ENCODE results near the gene ADAM12.

Gene ADAM12

GRCh38 chr10:126214021-126214420, 174.3 kb downstream of the ADAM12 start:
- no peak for DNase-seq (ENCODE audit: low spot score)

DNA sequence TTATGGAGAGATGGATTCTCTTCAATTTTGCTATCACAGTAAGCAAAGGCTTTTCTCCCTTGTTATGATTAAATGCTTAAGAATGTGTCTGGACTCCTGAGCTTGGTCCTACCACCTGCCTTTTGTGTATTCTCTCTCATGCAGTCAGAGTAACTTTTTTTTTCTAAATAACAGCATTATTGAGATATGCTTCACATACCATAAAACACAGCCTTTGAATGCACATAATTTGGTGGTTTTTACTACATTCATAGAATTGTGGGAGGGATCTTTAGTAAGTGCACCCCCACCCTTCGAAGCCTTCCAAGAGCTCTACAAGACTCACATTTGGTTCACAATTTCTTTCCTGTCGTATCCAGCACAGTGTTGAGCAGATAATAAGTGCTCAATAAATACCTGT, 175.5 kb downstream of the ADAM12 start:
- DNase-seq (ENCODE audit: low spot score) = no peak

GRCh38 chr10:126210051-126210651, 178.1 kb downstream of the ADAM12 start:
- no peak for DNase-seq (ENCODE audit: low spot score)

DNA sequence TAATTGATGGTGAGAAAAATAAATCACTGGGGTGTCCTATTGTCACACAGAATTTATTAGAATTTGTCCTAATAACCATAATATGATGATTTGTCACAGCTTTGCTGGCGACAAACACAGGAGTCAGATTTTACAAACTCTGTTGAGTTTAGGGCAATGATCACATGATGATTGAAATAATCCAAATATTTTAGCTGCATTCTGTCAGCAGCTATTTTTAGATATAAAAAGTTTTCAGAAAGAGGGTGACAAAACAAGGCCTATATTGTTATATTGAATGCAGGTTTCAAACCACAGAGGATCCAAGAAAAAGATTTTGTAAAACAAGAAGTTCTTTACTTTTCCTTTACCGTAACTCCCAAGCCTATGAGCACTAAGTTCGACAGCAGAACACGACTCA, 178.8 kb downstream of the ADAM12 start:
- no peak for DNase-seq (ENCODE audit: low spot score)

DNA sequence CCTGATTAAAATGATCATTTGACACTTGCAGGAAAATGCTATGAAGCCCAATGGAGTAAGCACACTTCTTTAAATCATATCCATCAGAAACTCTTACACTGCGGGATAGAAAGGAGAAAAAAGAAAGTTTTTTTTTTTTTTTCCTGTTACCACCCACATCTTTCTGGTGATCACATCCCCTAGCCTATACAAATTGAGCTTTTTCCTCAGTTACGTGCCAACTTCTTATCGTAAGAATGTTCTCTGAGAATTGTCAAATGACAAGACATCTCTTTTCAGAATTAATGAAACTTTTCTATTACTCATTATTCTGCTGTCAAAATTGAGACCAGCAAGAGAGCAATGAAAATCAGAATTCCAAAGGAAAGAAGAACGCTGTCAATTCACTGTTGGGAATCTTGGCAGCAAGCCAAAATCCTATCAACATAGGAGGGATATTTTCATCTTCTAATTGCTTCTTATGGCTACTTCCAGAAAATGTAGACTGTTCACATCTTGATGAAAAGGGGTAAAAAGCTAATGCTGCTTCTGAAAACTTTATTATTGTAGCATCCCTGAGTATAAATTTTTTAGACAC, 179.5 kb downstream of the ADAM12 start:
- DNase-seq (ENCODE audit: low spot score) = no peak

DNA sequence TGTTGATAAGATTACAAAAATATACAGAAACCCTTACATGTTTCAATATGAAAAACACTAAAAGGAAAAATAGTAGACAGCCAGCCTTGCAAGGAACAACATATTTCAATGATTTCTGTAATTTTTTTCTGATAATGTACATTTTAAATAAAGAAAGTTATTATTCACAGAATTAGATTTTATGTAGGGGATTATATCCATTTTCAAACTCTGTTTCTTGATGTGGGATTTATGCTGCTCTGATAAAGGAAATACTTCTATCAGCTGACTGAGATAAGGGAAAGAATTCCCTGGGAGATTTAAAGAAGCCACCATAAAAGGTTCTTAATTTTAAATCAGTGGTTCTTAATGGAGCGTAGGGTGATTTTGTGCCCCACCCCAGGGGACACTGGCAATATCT, 180.4 kb downstream of the ADAM12 start:
- DNase-seq (ENCODE audit: low spot score) = no peak

- no peak for DNase-seq (ENCODE audit: low spot score)
Observed at GRCh38 chr10:126207313-126207771, 180.9 kb downstream of the ADAM12 start.

GRCh38 chr10:126205486-126206205, 182.6 kb downstream of the ADAM12 start:
- DNase-seq (ENCODE audit: low spot score) = no peak

DNA sequence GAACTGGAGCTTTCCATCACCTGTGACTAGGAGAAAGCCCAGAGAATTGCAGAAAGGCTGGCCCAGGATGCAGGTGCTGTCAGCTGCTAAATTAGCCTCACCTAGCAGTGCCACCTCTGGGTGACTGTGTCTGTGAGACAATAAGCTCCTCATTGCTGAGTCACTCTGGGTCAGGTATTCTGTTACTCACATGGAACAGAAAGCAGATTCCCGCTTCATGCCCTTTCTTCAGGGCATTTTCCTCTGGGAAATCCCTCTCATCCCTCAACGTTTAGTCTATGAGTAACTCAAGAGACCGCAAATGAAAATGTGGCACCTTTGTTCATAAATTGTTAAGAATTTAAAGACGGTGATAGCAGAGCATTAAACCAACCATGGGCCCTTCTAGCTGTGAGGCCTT, 184.0 kb downstream of the ADAM12 start:
- no peak for DNase-seq (ENCODE audit: low spot score)

DNA sequence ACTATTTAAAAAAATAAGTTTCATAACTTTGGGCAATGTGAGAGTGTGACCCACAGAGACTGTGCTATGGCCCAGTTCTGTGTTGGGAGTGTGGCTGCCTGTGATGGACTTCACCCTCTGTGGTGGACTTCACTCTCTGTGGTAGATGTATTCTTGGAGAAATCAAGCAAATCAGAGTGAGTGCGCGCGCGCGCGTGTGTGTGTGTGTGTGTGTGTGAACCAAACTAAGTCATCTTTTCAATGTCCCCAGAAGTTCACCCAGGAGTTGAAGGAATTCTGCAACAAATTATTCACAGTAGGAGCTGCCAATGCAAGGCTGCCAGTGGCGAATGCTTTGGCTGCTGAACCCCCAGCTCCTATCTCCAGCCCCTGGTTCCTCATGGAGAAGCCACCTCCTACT, 184.5 kb downstream of the ADAM12 start:
- DNase-seq (ENCODE audit: low spot score) = no peak

GRCh38 chr10:126201603-126202002, 186.7 kb downstream of the ADAM12 start:
- DNase-seq (ENCODE audit: low spot score) = no peak

- DNase-seq (ENCODE audit: low spot score) = no peak
Observed at GRCh38 chr10:126199221-126199998, 188.9 kb downstream of the ADAM12 start.

GRCh38 chr10:126198681-126199080, 189.6 kb downstream of the ADAM12 start:
- DNase-seq (ENCODE audit: low spot score) = no peak

DNA sequence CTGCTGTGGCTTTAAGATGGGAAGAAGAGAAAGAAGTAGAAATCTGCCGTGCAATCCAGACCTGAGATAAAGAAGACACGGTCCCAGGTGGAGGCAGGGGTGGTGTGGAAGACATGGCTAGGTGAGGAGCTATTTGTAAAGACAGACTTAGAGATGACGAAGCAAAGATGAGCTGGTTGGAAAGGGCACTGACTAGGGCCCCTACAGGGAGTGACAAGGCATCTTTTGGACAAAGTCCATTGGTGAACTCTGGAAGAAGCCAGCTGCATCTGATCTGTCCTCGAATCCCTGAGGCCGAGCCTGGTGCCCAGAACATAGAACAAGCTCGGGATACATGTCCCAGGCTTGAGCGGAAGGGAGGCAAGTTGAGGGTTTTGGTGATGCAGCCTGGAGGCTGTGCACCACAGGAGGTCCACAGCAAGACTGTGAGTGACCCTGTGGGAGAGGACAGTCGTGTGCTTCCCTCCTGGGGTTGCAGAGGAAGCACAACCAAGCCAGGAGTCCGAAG, 191.2 kb downstream of the ADAM12 start:
- no peak for DNase-seq (ENCODE audit: low spot score)

DNA sequence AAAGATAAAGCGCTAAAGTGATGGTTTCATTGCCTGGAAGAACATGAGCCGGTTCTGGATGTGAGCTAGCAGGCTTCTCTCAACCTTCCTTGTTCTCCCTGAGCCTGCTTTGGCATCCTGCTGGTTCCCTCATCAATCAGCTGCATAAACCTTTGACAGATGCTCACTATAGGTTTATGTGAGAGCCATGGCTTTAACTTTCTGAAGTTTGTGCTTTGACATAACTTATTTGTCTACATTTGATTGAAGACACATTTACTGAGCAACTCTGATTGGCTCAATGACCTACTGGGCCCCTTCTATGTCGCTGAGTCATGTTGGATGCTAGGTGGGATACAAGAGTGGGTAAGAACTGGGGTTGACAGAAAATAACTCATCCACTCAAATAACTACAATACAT, 192.0 kb downstream of the ADAM12 start:
- DNase-seq (ENCODE audit: low spot score) = no peak

DNA sequence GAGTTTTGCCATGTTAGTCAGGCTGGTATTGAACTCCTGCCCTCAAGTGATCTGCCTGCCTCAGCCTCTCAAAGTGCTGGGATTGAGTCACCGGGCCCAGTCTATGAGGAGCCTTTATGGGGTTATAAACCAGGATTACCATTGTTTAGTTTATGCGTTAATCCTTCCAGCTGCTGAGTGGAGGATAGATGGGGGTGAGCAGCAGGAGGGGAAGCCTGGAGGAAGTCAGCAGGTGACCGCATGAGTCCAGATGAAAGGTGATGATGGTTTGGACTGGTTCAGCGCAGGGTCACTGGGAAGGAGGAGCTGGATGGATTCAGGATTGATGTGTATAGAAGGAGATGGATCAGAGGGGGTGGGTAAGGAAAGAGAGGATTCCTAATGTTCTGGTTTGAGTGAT, 197.1 kb downstream of the ADAM12 start:
- no peak for DNase-seq (ENCODE audit: low spot score)

DNA sequence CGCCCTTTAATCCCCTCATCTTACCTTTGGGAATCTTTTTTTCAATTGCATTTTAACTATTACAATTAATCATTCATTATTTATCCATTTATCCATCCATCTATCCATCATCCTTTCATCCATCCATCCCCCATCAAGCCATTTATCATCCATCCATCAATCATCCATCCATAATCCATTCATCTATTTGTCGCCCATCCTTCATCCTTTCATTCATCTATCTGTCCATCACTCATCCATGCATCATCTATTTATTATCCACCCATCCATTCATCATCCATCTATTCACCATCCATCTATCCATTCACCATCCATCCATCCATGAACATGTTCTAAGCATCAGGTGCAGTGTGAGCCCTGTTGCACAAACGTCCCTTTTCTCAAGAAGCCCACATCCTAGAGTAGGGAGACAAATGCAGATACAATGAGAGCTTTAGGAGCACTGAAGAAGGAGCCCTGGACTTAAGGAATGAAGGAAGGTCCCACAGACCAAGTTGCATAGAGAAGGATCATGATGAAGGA, 199.5 kb downstream of the ADAM12 start:
- no peak for DNase-seq (ENCODE audit: low spot score)

DNA sequence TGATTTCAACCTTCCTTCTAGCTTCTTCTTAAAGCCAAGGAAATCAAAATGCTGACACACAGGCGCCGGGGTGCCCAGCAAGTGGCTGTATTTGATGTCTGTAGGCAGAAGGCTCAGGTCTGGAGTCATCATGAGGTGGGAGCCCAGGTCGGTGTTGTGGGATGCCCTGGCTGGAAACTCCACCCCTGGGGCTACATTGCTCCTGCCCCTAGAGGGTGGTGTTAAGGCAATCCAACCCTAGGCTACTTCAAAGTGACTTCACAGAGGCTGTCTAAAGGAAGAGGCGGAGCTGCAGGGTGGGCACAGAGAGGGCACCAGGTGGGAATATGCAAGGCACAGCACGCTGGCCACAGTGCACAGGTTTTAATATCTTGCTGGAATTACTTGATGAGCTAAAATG, 200.9 kb downstream of the ADAM12 start:
- DNase-seq (ENCODE audit: low spot score) = no peak

DNA sequence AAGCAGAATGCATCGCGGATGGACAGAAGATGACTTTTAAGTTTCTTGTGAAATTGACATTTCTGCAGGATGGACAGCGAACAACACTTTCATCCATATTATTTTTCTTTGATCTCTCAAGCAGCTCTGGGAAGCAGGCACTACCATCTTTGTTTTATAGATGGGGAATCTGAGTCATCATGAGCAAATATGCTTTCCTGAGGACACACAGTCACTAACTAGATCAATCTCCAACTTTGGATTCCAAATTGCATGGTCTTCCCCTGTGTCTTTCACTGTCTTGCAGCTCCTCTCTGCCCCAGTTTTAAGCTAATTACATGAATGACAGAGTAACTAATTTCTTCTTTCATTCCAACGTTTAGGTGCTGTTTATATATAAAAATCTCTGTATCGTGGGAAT, 201.5 kb downstream of the ADAM12 start:
- DNase-seq (ENCODE audit: low spot score) = no peak

DNA sequence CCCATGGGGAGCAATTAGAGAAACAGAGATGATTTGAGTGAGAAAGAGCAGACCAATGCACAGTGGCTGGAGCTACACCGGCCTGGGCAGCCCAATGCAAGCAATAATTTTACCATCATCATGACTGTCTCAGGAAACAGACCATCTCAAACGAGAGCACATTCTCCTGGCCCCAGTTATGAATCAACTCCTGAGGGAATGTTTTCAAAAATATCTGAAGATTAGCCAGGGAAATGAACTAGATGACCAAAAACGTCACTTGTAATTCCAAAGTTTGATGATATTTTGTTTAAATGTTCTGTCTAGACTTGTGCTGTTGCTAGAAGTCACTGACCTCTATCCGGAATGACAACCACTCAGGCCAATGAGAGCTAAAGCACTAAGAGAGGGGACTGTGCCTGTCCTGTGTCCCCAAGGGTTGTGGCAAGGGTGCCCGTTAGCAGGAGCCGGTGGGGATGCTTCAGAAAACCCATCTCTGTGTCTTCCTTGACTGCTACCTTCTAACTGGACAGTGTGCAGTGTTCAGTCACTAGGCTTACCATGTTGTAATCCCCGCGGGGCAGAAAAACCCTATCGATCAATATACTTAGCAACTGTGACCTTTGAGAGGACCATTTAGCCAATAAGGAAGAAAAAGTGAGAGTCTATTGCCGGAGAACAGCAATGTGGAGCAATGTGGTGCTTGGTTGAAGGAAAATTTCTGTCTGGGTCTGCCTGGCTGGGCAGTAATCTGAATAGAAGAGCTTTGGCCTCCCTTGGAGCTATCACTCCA, 202.4 kb downstream of the ADAM12 start:
- no peak for DNase-seq (ENCODE audit: low spot score)

DNA sequence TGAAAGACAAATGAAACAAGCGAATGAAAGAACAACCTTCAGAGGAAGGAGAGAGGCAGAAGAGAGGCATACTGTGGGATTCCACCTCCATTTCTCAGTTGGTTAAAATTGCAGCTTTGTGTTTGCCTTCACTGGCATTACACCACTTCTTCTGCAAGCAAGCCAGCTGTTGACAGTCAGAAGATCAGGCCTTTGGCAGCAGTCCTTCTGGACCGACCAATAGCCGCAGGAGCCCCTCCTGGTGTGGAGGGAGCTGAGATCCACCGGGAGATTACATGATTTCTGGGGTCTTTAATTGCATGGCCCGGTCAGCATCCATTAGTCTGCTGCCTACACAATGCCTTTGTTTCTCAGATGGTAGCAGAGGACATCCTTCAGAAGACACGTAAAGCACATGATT, 206.7 kb downstream of the ADAM12 start:
- DNase-seq (ENCODE audit: low spot score) = no peak

DNA sequence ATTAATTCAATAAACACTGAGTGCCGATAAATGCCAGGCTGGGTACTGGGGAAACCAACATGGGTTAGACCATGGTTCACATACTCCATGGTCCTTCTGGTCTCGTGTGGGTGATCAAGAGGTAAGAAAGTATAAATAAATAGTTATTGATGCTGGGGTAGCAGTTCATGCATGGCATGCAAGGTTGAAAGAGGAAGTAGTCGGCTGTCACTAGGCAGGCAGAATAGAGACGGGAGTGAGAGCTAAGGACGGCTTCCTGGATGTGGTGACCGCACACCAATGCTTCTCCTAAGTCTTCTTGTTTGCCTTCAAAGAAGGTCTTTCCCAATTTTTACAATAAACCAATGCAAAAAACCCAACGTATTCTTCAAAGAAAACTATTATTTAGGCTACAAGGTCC, 208.6 kb downstream of the ADAM12 start:
- no peak for DNase-seq (ENCODE audit: low spot score)
